IMR-90 (cell line): ENCODE measurements around the gene TAX1BP1. TPM values are rescaled to one million over a fixed set of nuclear protein-coding genes. Genes with fewer than 3 reads are reported as not detected.

Experiments
- ATAC-seq: fragments of 200-7000 bp; cut with Tn5 transposase; 2 replicates; pipeline ENCODE4 v1.9.1; 2020; ENCODE audit warnings: low read depth, mild to moderate bottlenecking, moderate library complexity
- BruUV-seq: library from RNA; stranded (reverse); fragments of 400-500 nt; replicated peaks from 2 replicates; lab custom pipeline; 2021; lab: Mats Ljungman, UMichigan
- CTCF ChIA-PET: fragments of 300-600 bp; formaldehyde crosslinking; extraction: SDS; loops from one replicate; lab custom pipeline; 2021; ENCODE audit warnings: antibody characterized with exemption; lab: Yijun Ruan, JAX
- POLR2A ChIA-PET: fragments of 300-600 bp; sonication (Branson Sonifier 250); formaldehyde crosslinking; loops from one replicate; lab custom pipeline; 2022; ENCODE audit warnings: antibody characterized with exemption; ENCODE audit not compliant: unreplicated experiment; lab: Charles Lee
- DNase-seq: peaks from one replicate; pipeline ENCODE4 v3.0.0; 2013
- H2AFZ ChIP-seq: replicated peaks from 2 replicates; pipeline ENCODE3; 2013; ENCODE audit warnings: low read length, mild to moderate bottlenecking; ENCODE audit not compliant: poor library complexity
- H2AK5ac ChIP-seq: 2 replicates; pipeline ENCODE4 v1.6.1; 2013; ENCODE audit warnings: low read depth, low read length, inconsistent platforms
- H2AK9ac ChIP-seq: replicated peaks from 2 replicates; pipeline ENCODE3; 2013; ENCODE audit warnings: mild to moderate bottlenecking, low read depth, low read length, moderate library complexity; ENCODE audit not compliant: poor library complexity
- H2BK120ac ChIP-seq: 2 replicates; pipeline ENCODE4 v1.6.1; 2013; ENCODE audit warnings: low read depth, low read length, inconsistent platforms
- H2BK15ac ChIP-seq: 3 replicates; pipeline ENCODE4 v1.6.1; 2013; ENCODE audit warnings: low read depth, low read length, inconsistent platforms
- H2BK20ac ChIP-seq: 2 replicates; pipeline ENCODE4 v1.6.1; 2013; ENCODE audit warnings: low read depth, mild to moderate bottlenecking, inconsistent platforms, low read length, moderate library complexity
- H2BK5ac ChIP-seq: 2 replicates; pipeline ENCODE4 v1.6.1; 2013; ENCODE audit warnings: mild to moderate bottlenecking, low read depth, low read length, inconsistent platforms; ENCODE audit not compliant: poor library complexity, severe bottlenecking
- H3K14ac ChIP-seq: replicated peaks from 2 replicates; pipeline ENCODE4 v1.6.1; 2013; ENCODE audit warnings: low read depth, low read length, inconsistent platforms
- H3K18ac ChIP-seq: 2 replicates; pipeline ENCODE4 v1.6.1; 2013; ENCODE audit warnings: low read depth, low read length, control low read depth
- H3K23ac ChIP-seq: 2 replicates; pipeline ENCODE4 v1.6.1; 2013; ENCODE audit warnings: low read depth, low read length, inconsistent platforms
- H3K27ac ChIP-seq: 2 replicates; pipeline ENCODE4 v1.5.1; 2013; ENCODE audit warnings: mild to moderate bottlenecking, control low read depth, low read length; ENCODE audit not compliant: insufficient read depth
- H3K27me3 ChIP-seq: 2 replicates; pipeline ENCODE4 v1.6.1; 2013; ENCODE audit warnings: low read length; ENCODE audit not compliant: control insufficient read depth, insufficient read depth
- H3K36me3 ChIP-seq: 2 replicates; pipeline ENCODE4 v1.6.1; 2013; ENCODE audit warnings: low read length, mixed read lengths; ENCODE audit not compliant: control insufficient read depth, insufficient read depth
- H3K4ac ChIP-seq: 2 replicates; pipeline ENCODE4 v1.6.1; 2013; ENCODE audit warnings: low read depth, low read length, inconsistent platforms
- H3K4me1 ChIP-seq: 2 replicates; pipeline ENCODE4 v1.6.1; 2013; ENCODE audit warnings: low read length, mixed read lengths; ENCODE audit not compliant: control insufficient read depth, insufficient read depth
- H3K4me2 ChIP-seq: 2 replicates; pipeline ENCODE4 v1.6.1; 2013; ENCODE audit warnings: low read depth, mild to moderate bottlenecking, control low read depth, low read length, moderate library complexity
- H3K4me3 ChIP-seq: 2 replicates; pipeline ENCODE4 v1.5.1; 2013; ENCODE audit warnings: low read depth, mild to moderate bottlenecking, control low read depth, low read length, moderate library complexity; ENCODE audit not compliant: insufficient read depth
- H3K56ac ChIP-seq: 2 replicates; pipeline ENCODE4 v1.6.1; 2013; ENCODE audit warnings: low read length, inconsistent platforms; ENCODE audit not compliant: insufficient read depth; ENCODE audit errors: extremely low read depth
- H3K79me1 ChIP-seq, 2 experiments: 2 replicates each; pipeline ENCODE4 v1.6.1; 2013; ENCODE audit warnings: low read length in 2 of 2, inconsistent platforms in 1 of 2, low read depth in 1 of 2
- H3K9ac ChIP-seq: 2 replicates; pipeline ENCODE4 v1.6.1; 2013; ENCODE audit warnings: low read depth, low read length, control low read depth
- H3K9me1 ChIP-seq: 2 replicates; pipeline ENCODE4 v1.6.1; 2013; ENCODE audit warnings: low read length, inconsistent platforms; ENCODE audit not compliant: insufficient read depth
- H3K9me3 ChIP-seq: 2 replicates; pipeline ENCODE4 v1.6.1; 2013; ENCODE audit warnings: low read length; ENCODE audit not compliant: control insufficient read depth, insufficient read depth
- H4K20me1 ChIP-seq: 2 replicates; pipeline ENCODE4 v1.6.1; 2013; ENCODE audit warnings: low read length, inconsistent platforms; ENCODE audit not compliant: insufficient read depth
- H4K5ac ChIP-seq: 2 replicates; pipeline ENCODE4 v1.6.1; 2013; ENCODE audit warnings: mild to moderate bottlenecking, low read depth, low read length, control low read depth
- H4K8ac ChIP-seq, 2 experiments: 2 replicates each; pipeline ENCODE4 v1.6.1; 2013; ENCODE audit warnings: low read depth in 2 of 2, low read length in 2 of 2, control low read depth in 1 of 2, inconsistent platforms in 1 of 2
- H4K91ac ChIP-seq: 2 replicates; pipeline ENCODE4 v1.6.1; 2013; ENCODE audit warnings: low read depth, low read length, inconsistent platforms; ENCODE audit not compliant: insufficient read depth
- MAZ ChIP-seq: IDR thresholded peaks from 2 replicates; pipeline ENCODE4 v1.6.1; 2012; ENCODE audit warnings: low read depth, mild to moderate bottlenecking, low read length, improper control_type of control experiment, moderate library complexity, borderline replicate concordance
- RFX5 ChIP-seq: IDR thresholded peaks from 2 replicates; pipeline ENCODE4 v1.8.0; 2012; ENCODE audit warnings: low read depth, mild to moderate bottlenecking, low read length, moderate library complexity
- WGBS, 2 experiments: methylation state at CpG; one replicate each; pipeline versions ENCODE4 v1.1.5 to v1.1.7; 2013; ENCODE audit warnings: missing lambda C conversion rate in 2 of 2; ENCODE audit not compliant: insufficient read length in 1 of 2; ENCODE audit errors: extremely low coverage in 2 of 2; 5-methylcytosine and 5-hydroxymethylcytosine counted together
- dilution Hi-C: fragments of 300-500 bp; cut with HindIII; formaldehyde crosslinking; loops from one replicate; pipeline ENCODE4 v1.14.3; 2018; ENCODE audit warnings: low sequenced_read_pairs; ENCODE audit not compliant: unreplicated experiment
- in situ Hi-C: fragments of 300-500 bp; cut with MboI; formaldehyde crosslinking; loops from 3 replicates; pipeline ENCODE4 v1.14.3; 2019; ENCODE audit warnings: low sequenced_read_pairs, inconsistent platforms, mixed read lengths
- intact Hi-C: fragments of 100-400 bp; cut with micrococcal nuclease; formaldehyde crosslinking; loops from 2 replicates; pipeline ENCODE4 v1.10.0; 2022
- polyA plus RNA-seq, 3 experiments: library from polyadenylated mRNA; depleted of rRNA; stranded (reverse); fragments of >200 nt; gene quantifications; 2 replicates each; pipeline ENCODE4 v1.2.3, GENCODE V29; 2012; ENCODE audit warnings: low replicate concordance in 1 of 3
- total RNA-seq: library from RNA; depleted of rRNA; stranded (reverse); fragments of >200 nt; gene quantifications from 2 replicates; pipeline ENCODE4 v1.2.3, GENCODE V29; 2012

TAX1BP1 gene
- total and polyA plus RNA-seq, 2 of the 4 experiments (the other 2 are of a cell fraction), result 49.0 to 52.7 TPM

- Histone ChIP-seq H3K9ac (no peak overlapping the region), H2AK9ac (no peak overlapping the region), H2AFZ (no peak overlapping the region), H3K9me3 (no peaks in the 10 kb centered on the region), H3K36me3 (peaks cover 20% of the 10 kb centered on the region; the same call in 1 of the 2 replicates), H2BK5ac (no peak overlapping the region), H4K91ac (no peak overlapping the region), H2BK120ac (no peak overlapping the region), H4K8ac (no peak overlapping the region), H3K79me1 (no peaks in the 10 kb centered on the region), H3K14ac (no peak overlapping the region), H3K27me3 (no peaks in the 10 kb centered on the region), H3K27ac (no peak overlapping the region), H2AK5ac (no peak overlapping the region), H2BK15ac (no peak overlapping the region), H4K5ac (no peak overlapping the region), H3K56ac (no peak overlapping the region), H3K4me1 (no peaks in the 10 kb centered on the region), H3K23ac (no peak overlapping the region), H3K4me2 (no peak overlapping the region), H3K4me3 (no peak overlapping the region), H4K20me1 (no peaks in the 10 kb centered on the region), H3K4ac (no peak overlapping the region), H3K9me1 (peaks cover 10% of the 10 kb centered on the region), H2BK20ac (no peak overlapping the region), H3K18ac (no peak overlapping the region)
- DNase-seq (no peak), ATAC-seq (no peak)
- WGBS, 2 experiments, result 93% methylated on average over 3 of the region's 8 CpGs; no CpG with 5 or more reads in 1 of the 2 experiments
- intact Hi-C loops (no loop called here), in situ Hi-C loops (no loop called here), dilution Hi-C loops (no loop called here)
- POLR2A ChIA-PET, result no interaction called here
- TF ChIP-seq MAZ, result no peak
- TF ChIP-seq RFX5, result no peak
- CTCF ChIA-PET, result no interaction called here
- no TSS peak for BruUV-seq
Measured at GRCh38 chr7:27840313-27840712, 100.4 kb downstream of the TAX1BP1 start.
